Pancreas (tissue), 10 donors: ENCODE measurements around the gene NR2F6. TPM values are rescaled to one million over a fixed set of nuclear protein-coding genes. Genes with fewer than 3 reads are reported as not detected.
A peak's percentile ranks its signal among the peaks of the same experiment; 100 is the strongest.

Experiments
- ATAC-seq, 4 donors: fragments of 200-7000 bp; cut with Tn5 transposase; one replicate each; pipeline versions ENCODE4 v1.8.0 to v1.9.1; 2020; ENCODE audit warnings: mild to moderate bottlenecking in 4 of 4, moderate library complexity in 4 of 4
- DNase-seq, 6 donors: peaks; one replicate each; pipeline ENCODE4 v3.0.0-alpha.2; 2020
- FAIRE-seq: peaks from 2 replicates; lab custom pipeline; 2012; peaks lifted over from hg19 to GRCh38; lab: Jason Lieb, UNC
- H3K27ac ChIP-seq, 4 donors: fragments of 200-600 bp; sonication (generic); 1 replicate in 3 of 4; 2 replicates in 1 of 4; pipeline versions ENCODE4 v1.5.0 to v1.8.0; 2020
- H3K27me3 ChIP-seq, 4 donors: fragments of 200-600 bp; one replicate each; pipeline ENCODE4 v1.8.0; 2021
- H3K36me3 ChIP-seq, 3 donors: fragments of 200-600 bp; sonication (generic) in 1 of 3; one replicate each; pipeline versions ENCODE4 v1.5.0 to v1.8.0; 2020 to 2021
- H3K4me1 ChIP-seq, 3 donors: fragments of 200-600 bp; one replicate each; pipeline ENCODE4 v1.8.0; 2021
- H3K4me3 ChIP-seq, 4 donors: fragments of 200-600 bp; sonication (generic) in 2 of 4; one replicate each; pipeline versions ENCODE4 v1.5.0 to v1.8.0; 2020 to 2021
- H3K9me3 ChIP-seq, 4 donors: fragments of 200-600 bp; one replicate each; pipeline ENCODE4 v1.8.0; 2021
- CTCF ChIP-seq, 4 donors: fragments of 200-600 bp; sonication (generic) in 3 of 4; IDR thresholded peaks; one replicate each; pipeline versions ENCODE4 v1.5.0 to v1.8.0; 2021; ENCODE audit warnings: antibody characterized with exemption in 4 of 4
- WGBS, 2 donors: extraction: QIAGEN DNeasy Blood & Tissue Kit; methylation state at CpG; one replicate each; pipeline ENCODE4 v1.1.7; 2013; 5-methylcytosine and 5-hydroxymethylcytosine counted together
- intact Hi-C, 3 donors: fragments of 100-400 bp; cut with DNase I; formaldehyde crosslinking; loops; one replicate each; pipeline versions ENCODE4 v1.11.1 to v1.14.2; 2022
- polyA plus RNA-seq, 2 donors: library from polyadenylated mRNA; stranded (reverse); fragments of 200-250 nt; gene quantifications; one replicate each; pipeline ENCODE4 v1.2.3, GENCODE V29; 2013
- total RNA-seq, 6 donors: library from RNA; stranded (reverse); fragmentation: NEBNext Ultra II Directional in 4 of 6; extraction: Animal tissue kit (Norgen Biotek cat#: 25700) in 4 of 6; gene quantifications; one replicate each; pipeline versions ENCODE4 v1.2.1 to v1.2.4, GENCODE V29; 2021 to 2023
- donor health status: healthy with polysubstance abuse.
- donor health status: DM: no; HTN: no; CAD: no; lungs with moderate emphysema.
- donor health status: DM: no; HTN: no; CAD: no.
- donor health status: control.
- donor health status: control.
- donor health status: Bipolar disorder and iron deficiency.
- donor health status: DM: yes; HTN: yes; CAD: no.
- donor health status: DM: no; HTN: no; CAD: no.
- donor health status: DM: no; HTN: no; CAD: no.
- donor health status: DM: yes; HTN: yes; CAD: no.

NR2F6 gene
- total and polyA plus RNA-seq, 8 donors: 21.3 to 51.2 (median 34.6) TPM

- Histone ChIP-seq H3K4me3 (no peak overlapping the region), H3K4me1 (no peaks in the 10 kb centered on the region), H3K27me3 (no peaks in the 10 kb centered on the region), H3K27ac (no peak overlapping the region), H3K9me3 (no peaks in the 10 kb centered on the region), H3K36me3 (no peaks in the 10 kb centered on the region)
- FAIRE-seq (no peak), ATAC-seq (no peak), DNase-seq (no peak)
- TF ChIP-seq CTCF (IDR thresholded peaks at IDR 0.05): no peak
- whole genome bisulfite sequencing, 2 donors: 91 to 93% methylated on average over 14 of the region's 14 CpGs
- intact Hi-C loops: no loop called here
Measured at GRCh38 chr19:17210296-17210695, 35.4 kb downstream of the NR2F6 start.

DNA sequence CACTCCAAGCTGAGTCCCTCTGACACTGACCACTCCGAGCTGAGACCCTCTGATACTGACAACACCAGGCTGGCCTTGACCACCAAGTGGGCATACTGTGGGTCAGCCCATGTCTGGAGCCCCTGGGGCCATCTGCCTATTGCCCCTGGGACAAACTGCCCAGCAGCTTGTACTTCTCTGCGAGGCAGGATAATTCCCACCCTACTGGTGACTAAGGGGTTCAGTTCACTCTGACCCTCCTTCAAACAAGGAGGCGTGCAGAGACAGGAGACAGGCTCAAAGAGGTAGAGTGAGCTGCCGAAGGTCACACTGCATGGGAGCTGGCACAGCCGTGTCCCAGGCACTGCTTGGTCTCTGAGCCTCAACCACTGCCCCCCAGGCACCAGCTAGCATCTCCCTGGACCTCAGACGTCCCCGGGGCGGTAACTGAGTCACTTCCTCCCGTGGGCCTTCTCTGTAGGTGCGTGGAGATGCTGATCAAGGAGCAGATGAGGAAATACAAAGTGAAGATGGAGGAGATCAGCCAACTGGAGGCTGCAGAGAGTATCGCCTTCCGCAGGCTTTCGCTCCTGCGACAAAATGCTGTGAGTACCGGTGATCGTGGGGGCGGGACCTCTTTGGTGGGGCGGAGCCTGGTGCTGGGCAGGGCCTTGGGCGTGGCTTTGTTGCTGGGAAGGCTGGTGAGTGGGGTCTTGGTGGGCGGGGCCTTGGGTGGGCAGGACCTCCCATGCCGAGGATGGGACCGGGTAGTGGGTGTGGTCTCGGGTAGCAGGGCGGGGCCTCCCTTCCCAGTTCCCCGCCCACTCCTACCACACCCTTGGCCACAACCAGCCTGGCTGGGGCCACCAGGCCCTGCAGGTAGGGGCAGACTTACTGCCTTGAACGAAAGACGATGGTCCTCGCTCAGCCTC lies 36.3 kb downstream of the NR2F6 start:
- DNase-seq: no peak
- H3K4me3 ChIP-seq: no peak overlapping the region
- H3K9me3 ChIP-seq: no peaks in the 10 kb centered on the region
- no peak for TF ChIP-seq CTCF (IDR thresholded peaks at IDR 0.05)
- no peaks in the 10 kb centered on the region for H3K4me1 ChIP-seq
- WGBS, 2 donors: 85 to 88% methylated on average over 22 to 28 of the region's 28 CpGs
- intact Hi-C loops: loop anchor here in 1 of 3 donors (5.0 kb wide), 1 partner anchor 68 kb away; no protein-coding TSS in a partner anchor
- H3K27me3 ChIP-seq: no peaks in the 10 kb centered on the region
- ATAC-seq: no peak
- no peak for FAIRE-seq
- no peaks in the 10 kb centered on the region for H3K36me3 ChIP-seq
- no peak overlapping the region for H3K27ac ChIP-seq

DNA sequence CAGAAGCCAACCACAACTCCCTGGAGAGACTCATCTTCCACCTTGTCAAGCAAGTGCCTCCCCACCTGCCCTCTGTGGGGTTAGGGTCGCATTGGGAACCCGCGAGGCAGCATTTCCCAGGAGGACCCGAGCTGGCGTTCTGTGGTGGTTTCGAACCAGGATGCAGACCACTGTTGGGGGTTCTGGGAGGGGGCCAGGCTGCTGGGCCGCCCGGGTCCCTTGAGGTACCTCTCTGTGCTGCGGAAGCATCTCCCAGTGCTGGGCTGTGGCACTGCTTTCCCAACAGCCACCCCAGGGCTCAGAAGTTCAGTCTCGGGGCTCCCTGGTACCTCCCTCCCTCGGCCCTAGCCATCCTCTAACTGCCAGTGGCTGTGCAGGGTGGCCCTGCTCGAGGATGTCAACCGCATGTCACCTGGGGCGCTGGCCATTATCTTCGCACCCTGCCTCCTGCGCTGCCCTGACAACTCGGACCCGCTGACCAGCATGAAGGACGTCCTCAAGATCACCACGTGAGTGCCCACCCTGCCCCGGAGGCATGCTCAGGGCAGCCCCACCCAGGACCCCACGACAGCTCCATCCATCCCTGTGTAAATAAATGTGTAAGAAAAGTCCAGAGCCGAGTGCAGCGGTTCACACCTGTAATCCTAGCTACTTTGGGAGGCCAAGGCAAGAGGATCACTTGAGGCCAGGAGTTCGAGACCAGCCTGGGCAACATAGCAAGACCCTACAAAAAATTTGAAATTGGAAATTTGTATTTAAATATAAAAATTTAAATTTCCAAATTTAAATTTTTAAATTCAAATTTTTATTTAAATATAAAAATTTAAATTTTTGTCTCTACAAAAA lies 38.8 kb downstream of the NR2F6 start:
- Histone ChIP-seq H3K4me1 (no peaks in the 10 kb centered on the region), H3K27ac (no peak overlapping the region), H3K9me3 (no peaks in the 10 kb centered on the region), H3K4me3 (no peak overlapping the region), H3K36me3 (peaks cover 0 to 8% (median 8%) of the 10 kb centered on the region in 3 donors), H3K27me3 (no peaks in the 10 kb centered on the region)
- 91 to 96% methylated on average over 25 of the region's 25 CpGs for WGBS, 2 donors
- FAIRE-seq: no peak
- no peak for DNase-seq
- TF ChIP-seq CTCF (IDR thresholded peaks at IDR 0.05): no peak
- no peak for ATAC-seq
- intact Hi-C loops: loop anchor here in 1 of 3 donors (5.0 kb wide), 1 partner anchor 70 kb away; no protein-coding TSS in a partner anchor

- H3K4me1 ChIP-seq: no peaks in the 10 kb centered on the region
- intact Hi-C loops: loop anchor here in 1 of 3 donors (5.0 kb wide), 1 partner anchor 72 kb away; no protein-coding TSS in a partner anchor
- DNase-seq: peak; percentile 55 to 86 (median 76)
- no peak for FAIRE-seq
- H3K9me3 ChIP-seq: no peaks in the 10 kb centered on the region
- no peaks in the 10 kb centered on the region for H3K27me3 ChIP-seq
- 73 to 78% methylated on average over 26 to 27 of the region's 27 CpGs for WGBS, 2 donors
- TF ChIP-seq CTCF (IDR thresholded peaks at IDR 0.05): peak; percentile 41 to 64 (median 50)
- peaks cover 0 to 23% (median 14%) of the 10 kb centered on the region in 3 donors for H3K36me3 ChIP-seq
- no peak overlapping the region for H3K27ac ChIP-seq
- no peak overlapping the region for H3K4me3 ChIP-seq
- ATAC-seq: peak; percentile 76 to 92 (median 89)
Measured at GRCh38 chr19:17205237-17206140, 40.2 kb downstream of the NR2F6 start.
